ENCODE data around the gene MLANA.

GRCh38 chr9:5871785-5872184 lies 18.9 kb upstream of the MLANA start:
- no peak for TF ChIP-seq POLR2AphosphoS5 (IDR thresholded peaks at IDR 0.05; ENCODE audit: low read depth)
- TF ChIP-seq CTCF (IDR thresholded peaks at IDR 0.05; ENCODE audit: insufficient read depth, low read length) = no peak
- no peak for TF ChIP-seq REST (IDR thresholded peaks at IDR 0.05; ENCODE audit: insufficient replicate concordance, low read depth)
- TF ChIP-seq SPI1 (IDR thresholded peaks at IDR 0.05; ENCODE audit: borderline replicate concordance, low read depth) = no peak
- TF ChIP-seq GABPA (IDR thresholded peaks at IDR 0.05; ENCODE audit: low read depth) = no peak
